GM19193 (cell line): ENCODE measurements around the gene CHRNA4.

Source experiments
- POLR2A ChIP-seq: IDR thresholded peaks from 4 replicates; pipeline ENCODE4 v1.6.1; 2011; ENCODE audit not compliant: insufficient read depth, insufficient read length; ENCODE audit errors: extremely low read depth

CHRNA4 gene

GRCh38 chr20:63386491-63386890, 25.3 kb upstream of the CHRNA4 start:
- no peak for TF ChIP-seq POLR2A

DNA sequence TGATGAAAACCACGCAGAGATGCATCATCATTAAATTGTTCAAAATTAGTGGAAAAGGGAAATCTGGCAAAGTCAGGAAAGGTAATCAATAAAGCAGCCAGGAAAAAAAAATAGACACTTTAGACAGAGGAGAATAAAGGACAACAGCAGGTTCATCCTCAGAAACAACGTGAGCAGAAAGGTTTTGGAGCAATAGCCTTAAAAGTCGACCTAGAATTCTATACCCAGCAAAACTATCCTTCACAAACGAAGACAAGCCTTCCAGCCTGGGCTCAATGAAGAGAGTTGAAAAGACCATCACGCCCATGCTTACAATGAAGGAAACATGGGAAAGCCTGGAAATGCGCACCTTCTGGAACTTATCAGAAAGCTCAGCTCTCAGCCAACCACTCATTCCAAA, 24.7 kb upstream of the CHRNA4 start:
- no peak for TF ChIP-seq POLR2A

DNA sequence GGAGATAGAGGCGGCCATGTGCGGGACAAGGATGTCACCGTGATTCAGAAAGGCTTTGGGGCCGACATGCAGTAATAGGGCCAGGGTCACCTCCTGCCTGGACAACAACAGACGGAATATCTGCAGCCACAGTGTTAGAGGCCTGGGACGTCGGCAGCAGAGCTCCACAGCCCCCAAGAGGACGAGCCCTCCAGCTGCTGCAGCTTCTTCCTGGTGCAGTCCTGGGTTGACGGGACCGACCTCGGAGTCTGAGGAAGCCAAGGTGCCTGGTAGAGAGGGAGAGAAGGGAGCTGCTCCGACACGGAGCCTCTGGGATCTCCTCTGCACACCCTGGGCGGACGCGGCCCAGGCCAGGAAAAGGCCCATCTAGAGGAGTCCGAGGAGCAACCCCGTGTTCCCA, 23.2 kb upstream of the CHRNA4 start:
- TF ChIP-seq POLR2A = no peak

- no peak for TF ChIP-seq POLR2A
These were observed 22.4 kb upstream of the CHRNA4 start for GRCh38 chr20:63383556-63383955.

DNA sequence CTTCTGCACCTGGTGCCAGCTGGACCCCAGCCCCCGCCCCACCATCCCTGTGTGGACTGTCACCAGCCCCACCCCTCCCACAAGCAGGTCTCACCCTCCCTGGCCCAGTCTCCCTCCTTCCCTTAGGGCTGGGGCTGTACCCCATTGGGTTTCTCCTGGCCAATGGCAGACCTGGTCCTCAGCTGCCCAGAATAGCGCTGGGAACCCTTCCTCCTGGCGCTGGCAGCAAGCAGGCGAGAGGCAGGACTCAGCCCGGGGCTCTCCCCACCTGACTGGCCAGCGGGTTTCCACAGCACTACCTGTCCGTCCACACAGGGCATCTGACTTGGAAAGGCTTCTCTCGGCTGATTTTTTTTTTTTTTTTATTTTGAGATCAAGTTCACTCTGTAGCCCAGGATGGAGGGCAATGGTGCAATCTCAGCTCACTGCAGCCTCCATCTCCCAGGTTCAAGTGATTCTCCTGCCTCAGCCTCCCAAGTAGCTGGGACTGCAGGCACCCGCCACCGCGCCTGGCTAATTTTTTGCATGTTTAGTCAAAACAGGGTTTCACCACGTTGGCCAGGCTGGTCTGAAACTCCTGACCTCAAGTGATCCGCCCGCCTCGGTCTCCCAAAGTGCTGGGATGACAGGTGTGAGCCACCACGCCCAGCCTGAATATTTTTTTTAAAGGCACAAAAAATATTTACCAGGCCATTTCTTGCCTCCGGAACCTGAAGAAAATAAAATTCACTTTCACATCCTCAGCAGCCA, 21.6 kb upstream of the CHRNA4 start:
- no peak for TF ChIP-seq POLR2A

GRCh38 chr20:63381781-63382431, 20.8 kb upstream of the CHRNA4 start:
- no peak for TF ChIP-seq POLR2A

DNA sequence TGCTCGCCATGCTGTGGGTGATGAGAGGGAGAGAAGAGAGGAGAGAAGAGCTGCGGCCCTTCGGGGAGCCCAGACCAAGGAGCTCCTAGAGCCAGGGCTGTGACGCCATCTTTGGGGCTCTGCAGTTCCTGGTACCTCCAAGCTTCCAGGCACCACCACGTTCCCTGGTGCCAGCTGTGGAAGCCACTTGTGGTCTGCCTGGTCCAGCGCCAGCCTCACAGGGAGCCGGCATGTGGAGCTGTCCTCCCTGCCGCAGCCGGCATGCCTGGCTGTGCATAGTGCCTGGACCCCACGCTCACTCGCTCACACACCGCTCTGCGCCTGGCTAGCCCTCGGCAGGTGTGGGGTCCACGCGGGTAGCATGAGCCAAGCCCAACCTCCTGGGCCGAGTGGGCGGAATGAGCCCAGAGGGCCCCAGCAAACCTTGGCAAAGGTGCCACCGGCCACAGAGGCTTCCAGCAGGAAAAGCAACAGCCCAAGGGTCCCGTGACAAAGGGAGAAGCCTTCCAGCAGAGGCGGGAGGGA, 19.3 kb upstream of the CHRNA4 start:
- TF ChIP-seq POLR2A = no peak

DNA sequence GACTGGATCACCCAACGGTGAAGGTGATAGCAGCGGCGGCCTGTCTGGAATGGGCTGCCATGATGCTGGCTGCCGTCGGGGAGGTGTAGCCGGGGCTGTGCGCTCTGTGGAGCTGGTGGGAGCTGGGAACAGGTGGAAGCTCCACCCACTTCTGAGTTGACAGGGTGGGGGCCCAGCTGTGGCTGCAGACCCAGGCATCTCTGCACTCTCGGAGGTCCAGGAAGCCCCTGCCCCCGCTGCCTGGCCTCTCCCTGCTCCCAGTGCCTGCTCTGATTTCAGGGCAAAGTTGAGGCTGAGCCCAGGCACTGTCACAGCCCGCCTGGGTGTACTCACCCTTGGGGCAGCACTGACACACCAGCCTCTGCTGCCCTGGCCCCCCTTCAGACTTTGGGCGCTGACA, 18.1 kb upstream of the CHRNA4 start:
- no peak for TF ChIP-seq POLR2A

DNA sequence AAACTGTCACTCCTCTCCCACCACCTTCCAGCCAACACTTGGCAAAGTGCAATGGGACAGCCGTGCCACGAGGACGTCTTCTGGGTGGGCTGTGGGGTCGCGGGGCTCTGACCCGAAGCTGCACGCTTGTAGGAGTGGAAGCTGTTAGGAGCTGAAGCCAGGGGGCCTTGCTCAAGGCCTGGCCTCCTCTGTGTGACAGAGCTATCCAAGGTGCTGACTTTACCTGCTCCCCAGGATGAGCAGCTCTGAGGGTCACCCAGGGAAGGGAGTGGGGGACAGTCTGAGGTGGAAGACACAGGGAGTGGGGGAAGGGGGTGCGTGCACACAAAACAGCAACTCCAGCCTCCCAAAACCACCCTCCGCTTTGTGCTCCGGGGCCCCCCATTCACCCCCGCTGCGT, 17.5 kb upstream of the CHRNA4 start:
- TF ChIP-seq POLR2A = no peak

GRCh38 chr20:63377951-63378381, 16.8 kb upstream of the CHRNA4 start:
- TF ChIP-seq POLR2A = no peak

GRCh38 chr20:63377256-63377941, 16.2 kb upstream of the CHRNA4 start:
- TF ChIP-seq POLR2A = no peak

DNA sequence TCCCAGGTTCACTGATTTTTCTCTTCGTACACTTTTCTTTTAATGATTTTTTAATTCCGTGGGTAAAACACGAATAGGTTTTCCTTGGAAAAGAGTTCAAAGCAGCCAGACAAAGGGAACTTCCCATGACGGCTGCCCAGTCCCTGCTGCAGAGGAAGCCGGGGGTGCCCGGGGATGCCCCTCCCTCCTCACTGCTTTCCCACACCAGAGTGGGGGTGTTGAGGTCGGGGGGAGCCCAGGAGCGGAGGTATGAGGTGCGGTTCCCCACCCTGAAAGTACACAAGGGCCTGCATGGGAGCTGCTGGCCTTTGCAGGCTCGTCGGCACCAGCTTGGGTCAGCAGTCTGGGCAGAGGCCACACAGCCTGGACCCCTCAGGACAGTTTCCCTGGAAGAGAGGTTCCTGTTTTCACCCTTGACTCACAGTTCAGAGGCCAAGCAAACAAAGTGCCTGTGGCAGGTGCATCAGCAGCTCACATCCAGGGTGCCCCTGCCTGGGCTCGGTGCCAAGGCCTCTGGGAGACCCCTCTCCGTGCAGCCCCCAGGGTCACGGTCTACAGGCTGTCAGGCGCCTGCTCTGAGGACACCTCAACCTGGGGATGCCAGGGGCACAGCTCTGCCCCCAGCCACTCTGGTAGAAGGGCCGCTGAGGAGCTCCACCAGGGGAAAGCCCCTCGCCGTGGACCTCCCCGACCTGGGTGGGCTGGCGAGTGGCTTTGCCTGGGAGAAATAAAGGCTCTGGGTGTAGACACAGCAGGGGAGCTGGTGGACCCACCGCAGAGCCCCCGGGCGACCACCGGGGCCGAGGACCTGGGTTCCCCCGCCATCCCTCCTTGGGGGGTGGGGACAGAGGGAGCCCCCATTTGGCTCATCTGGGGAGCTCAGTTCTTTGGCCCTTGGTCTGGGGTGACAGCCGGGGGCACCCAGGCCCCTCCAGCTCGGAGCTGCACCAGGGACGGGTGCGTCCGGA, 15.4 kb upstream of the CHRNA4 start:
- no peak for TF ChIP-seq POLR2A

DNA sequence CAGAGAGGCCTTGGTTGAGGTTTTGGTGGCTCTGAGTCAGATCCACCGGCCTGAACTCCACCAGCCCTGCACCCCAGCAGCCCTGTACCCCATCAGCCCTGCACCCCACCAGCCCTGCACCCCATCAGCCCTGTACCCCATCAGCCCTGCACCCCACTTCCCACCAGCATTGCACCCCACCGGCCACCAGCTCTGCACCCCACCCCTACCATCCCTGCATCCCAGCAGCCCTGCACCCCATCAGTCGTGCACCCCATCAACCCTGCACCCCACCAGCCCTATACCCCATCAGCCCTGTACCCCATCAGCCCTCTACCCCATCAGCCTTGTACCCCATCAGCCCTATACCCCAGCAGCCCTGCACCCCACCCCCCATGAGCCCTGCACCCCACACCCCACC, 14.3 kb upstream of the CHRNA4 start:
- no peak for TF ChIP-seq POLR2A

DNA sequence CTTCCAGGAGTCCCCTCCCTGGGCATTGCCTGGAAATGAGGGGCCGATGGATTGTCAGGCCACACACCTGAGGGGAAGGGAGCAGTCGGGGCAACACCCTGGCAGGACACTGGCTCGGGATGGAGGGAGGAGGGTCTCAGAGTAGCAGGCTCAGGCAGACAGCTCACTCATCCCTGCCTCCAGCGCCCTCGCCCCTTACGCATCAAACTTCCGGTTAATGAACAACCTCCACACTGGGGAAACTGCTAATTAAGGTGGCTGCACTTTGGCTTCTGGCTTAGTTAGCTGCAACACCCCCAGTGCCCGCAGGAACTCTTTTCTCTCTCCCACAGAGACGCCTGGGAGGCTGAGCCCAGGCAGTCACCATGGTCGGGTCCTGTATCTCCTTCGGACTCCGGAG, 13.4 kb upstream of the CHRNA4 start:
- no peak for TF ChIP-seq POLR2A

DNA sequence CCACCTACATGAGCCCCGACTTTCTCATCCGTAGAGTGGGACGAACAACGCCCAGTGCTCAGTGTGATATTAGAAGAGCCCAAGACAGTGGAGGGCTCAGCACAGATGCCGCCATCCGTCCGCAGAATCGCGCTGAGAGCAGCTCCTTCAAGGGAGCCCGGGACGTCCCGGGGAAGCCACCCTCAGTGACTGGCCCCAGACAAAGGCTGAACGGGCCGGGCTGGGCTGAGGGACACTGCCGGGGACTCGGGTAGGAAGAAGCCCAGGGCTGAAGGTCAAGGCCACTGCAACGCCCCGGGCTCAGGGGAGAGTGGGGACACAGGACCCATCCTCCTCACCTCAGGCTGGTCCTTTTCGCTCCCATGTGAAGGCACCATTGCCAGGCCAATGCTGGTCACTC, 12.8 kb upstream of the CHRNA4 start:
- TF ChIP-seq POLR2A = no peak
